Activated T-cell treated with anti-CD3 and anti-CD28 coated beads for 1 hour (primary cell): Measurements from ENCODE around the gene TSLP.

ENCODE experiments used
- DNase-seq: peaks from one replicate; pipeline ENCODE4 v3.0.0-alpha.2; 2020; ENCODE audit warnings: low read depth

The TSLP gene

GRCh38 chr5:111099058-111099778, 27.7 kb downstream of the TSLP start:
- DNase-seq = no peak

- no peak for DNase-seq
These were observed 34.9 kb downstream of the TSLP start for GRCh38 chr5:111106320-111106948.

GRCh38 chr5:111107371-111107770, 35.9 kb downstream of the TSLP start:
- DNase-seq = no peak

- no peak for DNase-seq
These were observed 40.4 kb downstream of the TSLP start for GRCh38 chr5:111111956-111112355.

- DNase-seq = no peak
These were observed 42.2 kb downstream of the TSLP start for GRCh38 chr5:111113678-111114077.

GRCh38 chr5:111115229-111115628, 43.7 kb downstream of the TSLP start:
- DNase-seq = no peak

GRCh38 chr5:111116550-111116949, 45.0 kb downstream of the TSLP start:
- DNase-seq = no peak

- DNase-seq = no peak
These were observed 45.6 kb downstream of the TSLP start for GRCh38 chr5:111117136-111117535.

- no peak for DNase-seq
These were observed 47.7 kb downstream of the TSLP start for GRCh38 chr5:111119221-111119620.

GRCh38 chr5:111119856-111120255, 48.3 kb downstream of the TSLP start:
- no peak for DNase-seq

GRCh38 chr5:111120911-111121310, 49.4 kb downstream of the TSLP start:
- DNase-seq = no peak

- DNase-seq = no peak
These were observed 50.4 kb downstream of the TSLP start for GRCh38 chr5:111121926-111122325.

GRCh38 chr5:111122398-111122797, 50.9 kb downstream of the TSLP start:
- no peak for DNase-seq

GRCh38 chr5:111124793-111125192, 53.3 kb downstream of the TSLP start:
- DNase-seq = no peak

- DNase-seq = no peak
These were observed 55.4 kb downstream of the TSLP start for GRCh38 chr5:111126896-111127295.
